GM19463 (cell line): ENCODE measurements around the gene DCDC2C.
"Not testable (repeated sequence)": the region's sequence is repeated elsewhere in the genome, so short reads cannot be mapped to it uniquely, and the experiment has no call there.

Experiments used
- ATAC-seq: cut with Tn5 transposase; IDR thresholded peaks from one replicate; pipeline ENCODE4 v1.9.1; 2021; ENCODE audit warnings: mild to moderate bottlenecking, moderate library complexity; ENCODE audit not compliant: unreplicated experiment

DCDC2C gene

DNA sequence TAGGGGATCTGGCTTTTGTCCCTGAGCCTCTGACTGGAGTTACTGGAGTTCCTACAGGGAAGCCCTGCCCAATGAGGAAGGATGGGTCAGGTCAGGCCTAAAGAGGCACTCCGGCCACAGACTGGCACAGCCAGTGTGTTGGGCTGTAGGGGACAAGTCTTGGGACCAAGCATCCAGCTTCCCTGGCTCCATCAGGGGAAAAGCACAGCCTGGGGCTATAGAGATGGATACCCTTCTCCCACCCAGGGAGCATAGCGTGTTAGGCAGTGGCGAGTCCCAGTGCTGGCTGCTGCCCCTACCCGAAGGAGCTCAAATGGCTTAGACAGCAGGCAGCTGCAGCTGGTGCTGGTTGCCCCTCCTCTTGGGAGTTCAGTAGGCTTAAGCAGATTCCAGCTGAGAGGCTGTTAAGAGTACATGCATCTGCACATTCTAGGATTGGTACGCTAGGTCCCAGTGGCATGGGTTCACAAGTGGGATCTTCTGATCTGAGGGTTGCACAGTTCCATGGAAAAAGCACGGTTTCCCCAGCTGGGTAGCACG, 111.4 kb downstream of the DCDC2C start:
- no peak for ATAC-seq

DNA sequence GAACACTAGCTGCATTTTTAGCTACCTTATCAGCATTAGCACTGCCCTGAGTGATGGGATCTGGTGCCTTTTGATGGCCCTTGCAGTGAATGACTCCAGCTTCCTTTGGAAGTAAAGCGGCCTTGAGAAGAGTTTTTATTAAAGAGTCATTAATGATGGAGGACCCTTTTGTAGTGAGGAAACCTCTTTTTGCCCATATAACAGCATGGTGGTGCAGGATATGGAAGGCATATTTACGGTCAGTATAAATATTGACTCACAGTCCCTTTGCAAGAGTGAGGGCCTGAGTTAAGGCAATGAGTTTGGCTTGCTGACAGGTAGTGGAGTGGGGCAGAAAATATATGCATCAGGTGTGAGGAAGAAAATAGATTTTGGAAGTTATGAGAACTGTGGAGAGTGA, 113.8 kb downstream of the DCDC2C start:
- ATAC-seq = not testable (repeated sequence)

DNA sequence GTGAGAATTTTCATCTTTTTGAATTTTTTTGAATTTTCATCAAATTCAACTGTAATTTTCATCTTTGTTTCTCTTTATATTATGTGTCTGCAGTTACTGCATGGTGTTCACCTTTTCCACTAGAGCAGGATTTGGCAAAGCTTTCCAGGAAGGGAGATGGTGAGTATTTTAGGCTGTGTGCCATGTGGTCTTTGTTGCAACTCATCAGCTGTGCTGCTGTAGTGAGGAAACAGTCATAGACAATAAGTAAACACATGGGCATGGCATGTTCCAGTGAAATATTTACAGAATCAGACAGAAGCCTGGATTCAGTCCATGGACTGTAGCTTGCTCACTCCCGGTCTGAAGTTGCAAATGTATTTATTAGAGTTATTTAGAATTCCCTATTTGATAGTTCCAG, 120.4 kb downstream of the DCDC2C start:
- ATAC-seq = no peak

DNA sequence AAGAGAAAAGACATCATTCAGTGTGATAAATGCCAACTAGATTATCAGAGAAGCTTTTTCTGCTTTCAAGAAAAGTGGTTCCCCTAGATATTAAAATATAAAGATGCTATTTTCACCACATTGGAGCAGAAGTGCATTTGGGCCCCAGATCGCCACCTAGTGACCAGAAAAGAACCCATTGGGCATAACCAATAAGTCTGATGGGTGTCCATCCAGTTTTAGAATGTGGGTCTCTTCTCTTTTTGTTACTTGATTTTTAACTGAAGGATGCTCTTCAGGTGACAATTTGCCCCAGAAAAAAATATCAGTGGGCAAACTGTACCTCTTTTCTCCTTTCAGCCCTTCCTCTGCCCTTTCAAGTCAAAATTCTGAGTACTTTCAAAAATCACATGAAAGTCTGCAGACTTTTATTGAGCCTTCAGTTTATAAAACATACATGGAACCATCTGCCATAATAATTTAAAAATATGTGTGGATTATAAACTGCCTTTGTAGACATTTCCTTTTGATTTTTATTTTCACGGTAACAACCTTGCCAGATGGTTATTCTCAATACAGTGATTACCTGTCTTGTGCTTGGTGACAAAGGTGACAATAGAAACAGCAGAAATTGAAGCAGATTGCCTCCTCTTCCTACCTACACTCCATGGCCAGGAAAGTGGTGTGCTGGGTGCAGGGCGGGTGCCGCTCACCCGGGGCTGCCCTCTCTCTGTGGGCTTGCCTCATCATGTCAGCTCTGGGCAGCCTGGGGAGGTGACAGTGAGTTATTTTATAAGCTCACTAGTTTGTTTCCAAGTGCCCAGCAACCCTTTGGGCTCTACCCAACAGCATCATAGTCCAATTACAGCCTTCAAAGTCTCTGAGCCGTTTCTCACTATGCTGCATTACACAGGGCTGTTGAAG, 124.5 kb downstream of the DCDC2C start:
- no peak for ATAC-seq

DNA sequence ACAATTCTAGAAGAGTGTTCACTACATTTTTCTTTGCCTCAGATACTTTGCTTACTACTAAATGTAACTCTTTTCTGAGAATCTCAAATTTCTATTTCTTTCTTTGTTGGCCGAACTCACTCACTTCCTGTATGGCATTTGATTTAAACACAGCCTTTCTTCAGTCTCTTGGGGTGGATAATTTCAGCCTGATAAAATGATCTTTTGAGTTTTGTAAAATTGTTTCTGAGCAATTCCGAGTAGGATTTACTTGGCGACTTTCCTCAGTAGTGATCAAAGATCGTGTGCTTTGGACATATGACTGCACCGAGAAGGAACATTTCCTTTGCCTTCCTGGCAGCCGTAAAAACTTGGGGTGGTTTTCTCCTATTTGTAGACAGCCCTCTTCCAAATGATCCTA, 127.4 kb downstream of the DCDC2C start:
- no peak for ATAC-seq

DNA sequence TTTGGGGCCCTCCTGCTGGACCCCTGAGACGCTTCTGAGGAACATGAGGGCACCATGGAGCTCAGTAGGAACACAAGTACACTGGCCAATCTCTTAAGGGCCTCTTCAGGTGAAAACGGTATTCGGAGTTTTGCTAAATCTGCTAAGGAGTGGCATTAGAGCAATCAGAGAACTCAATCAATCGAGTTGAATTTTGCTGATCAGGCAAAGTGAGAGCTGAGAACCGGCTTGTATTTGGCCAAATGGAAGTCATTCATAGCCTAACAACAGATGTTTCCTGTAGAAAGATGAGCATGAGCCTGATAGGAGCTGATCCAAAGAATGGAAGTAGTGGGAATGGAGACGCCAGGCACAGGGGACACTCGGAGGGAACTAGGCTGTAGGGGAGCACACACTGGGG, 133.7 kb downstream of the DCDC2C start:
- ATAC-seq = no peak

DNA sequence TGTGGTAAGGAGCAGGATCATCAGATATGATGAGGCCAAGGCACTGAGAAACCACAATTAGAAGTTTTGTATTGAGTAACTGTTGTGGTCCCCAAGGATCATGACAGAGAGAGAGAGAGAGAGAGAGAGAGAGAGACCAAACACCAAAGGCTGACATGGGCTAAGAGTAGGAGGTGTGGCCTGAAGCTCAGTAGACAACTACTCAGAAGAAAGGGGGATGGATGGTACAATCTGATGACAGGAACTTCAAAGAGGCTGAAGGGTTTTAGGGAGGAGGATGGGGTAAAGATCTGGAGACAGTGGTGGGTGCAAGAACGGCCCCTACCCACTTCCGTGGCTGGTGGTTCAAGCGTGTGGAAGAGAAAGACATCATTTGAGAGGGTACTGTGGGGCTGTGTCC, 135.0 kb downstream of the DCDC2C start:
- ATAC-seq = no peak

DNA sequence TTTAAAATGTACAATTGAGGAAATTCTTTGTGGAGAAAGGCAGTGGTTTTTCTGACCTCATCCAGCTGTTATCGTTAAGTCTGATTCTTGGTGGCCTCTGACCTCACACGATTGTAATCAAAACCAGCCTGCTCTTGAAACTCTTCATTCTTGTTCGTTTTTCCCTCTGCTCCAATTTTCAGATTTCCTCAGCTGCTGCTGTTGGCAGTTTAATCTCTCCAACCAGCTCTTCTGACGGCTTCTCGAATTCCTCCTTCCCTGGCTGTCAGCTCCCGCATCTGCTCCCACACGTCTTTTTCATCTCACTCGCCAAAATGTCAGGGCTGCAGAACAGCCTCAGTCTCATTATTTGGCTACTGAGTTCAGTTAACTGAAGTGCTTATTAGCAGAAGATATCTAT, 136.1 kb downstream of the DCDC2C start:
- no peak for ATAC-seq

DNA sequence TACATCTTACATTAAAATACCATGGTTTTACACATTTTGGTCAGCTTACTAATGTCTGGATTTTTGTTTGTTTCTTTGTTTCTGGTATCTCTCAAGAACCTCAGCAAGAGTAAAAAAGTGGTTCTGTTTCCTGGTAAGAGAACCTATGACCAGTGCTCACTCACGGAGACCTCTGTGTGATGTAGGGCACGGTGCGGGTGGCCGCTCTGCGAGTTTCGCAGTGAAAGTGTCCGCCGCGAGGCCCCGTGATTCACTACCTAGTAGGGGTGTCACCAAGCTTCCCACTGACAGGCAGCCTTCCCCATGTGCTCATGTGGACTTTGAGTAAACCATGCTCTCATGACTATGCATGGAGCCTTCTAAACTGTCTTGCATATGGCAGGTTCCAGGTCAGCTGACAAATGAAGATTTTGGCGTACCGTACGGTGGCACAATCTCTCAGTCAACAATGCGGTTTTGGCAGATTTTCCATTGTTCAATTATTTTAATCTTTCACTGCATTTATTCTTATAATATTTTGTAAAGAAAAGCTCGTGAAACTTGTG, 137.3 kb downstream of the DCDC2C start:
- ATAC-seq = no peak

DNA sequence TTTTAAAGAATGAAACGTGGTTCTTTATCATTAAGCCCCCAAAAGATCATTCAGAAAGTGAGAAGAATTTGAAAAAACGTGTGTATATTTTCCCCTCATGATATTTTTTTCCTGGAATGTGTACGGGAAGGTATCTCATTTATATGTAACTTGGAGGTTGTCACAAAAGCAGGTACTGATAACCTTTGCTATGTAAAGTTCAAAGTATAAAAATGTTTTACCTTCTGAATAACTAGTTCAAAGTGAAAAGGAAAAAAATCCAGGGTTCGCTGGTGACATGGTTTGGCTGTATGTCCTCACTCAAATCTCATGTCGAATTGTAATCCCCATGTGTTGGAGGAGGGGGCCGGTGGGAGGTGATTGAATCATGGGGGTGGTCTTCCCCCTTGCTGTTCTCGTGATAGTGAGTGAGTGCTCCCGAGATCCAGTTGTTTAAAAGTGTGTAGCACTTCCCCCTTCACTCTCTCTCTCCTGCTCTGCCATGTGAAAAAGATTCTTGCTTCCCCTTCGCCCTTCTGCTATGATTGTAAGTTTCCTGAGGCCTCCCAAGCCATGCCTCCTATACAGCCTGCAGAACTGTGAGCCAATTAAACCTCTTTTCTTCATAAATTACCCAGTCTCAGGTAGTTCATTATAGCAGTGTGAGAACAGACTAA, 144.2 kb downstream of the DCDC2C start:
- no peak for ATAC-seq

DNA sequence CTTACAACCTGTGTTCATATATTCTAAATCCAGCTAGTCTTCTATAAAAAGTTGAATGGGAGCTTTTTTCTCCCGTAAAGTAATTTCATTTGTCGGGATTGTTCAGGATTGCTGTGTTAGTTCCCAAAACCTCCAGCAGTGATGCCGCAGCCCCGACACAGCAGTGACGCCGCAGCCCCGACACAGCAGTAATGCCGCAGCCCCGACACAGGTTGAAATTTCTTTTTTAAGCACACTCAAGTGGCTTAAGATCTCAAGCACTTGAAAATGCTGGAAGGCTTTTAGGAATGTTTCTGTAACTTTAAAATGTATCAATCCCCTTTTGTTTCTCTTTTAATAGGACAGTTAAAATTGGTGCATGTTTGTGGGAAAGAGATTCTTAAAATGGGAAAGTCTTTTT, 145.4 kb downstream of the DCDC2C start:
- no peak for ATAC-seq

DNA sequence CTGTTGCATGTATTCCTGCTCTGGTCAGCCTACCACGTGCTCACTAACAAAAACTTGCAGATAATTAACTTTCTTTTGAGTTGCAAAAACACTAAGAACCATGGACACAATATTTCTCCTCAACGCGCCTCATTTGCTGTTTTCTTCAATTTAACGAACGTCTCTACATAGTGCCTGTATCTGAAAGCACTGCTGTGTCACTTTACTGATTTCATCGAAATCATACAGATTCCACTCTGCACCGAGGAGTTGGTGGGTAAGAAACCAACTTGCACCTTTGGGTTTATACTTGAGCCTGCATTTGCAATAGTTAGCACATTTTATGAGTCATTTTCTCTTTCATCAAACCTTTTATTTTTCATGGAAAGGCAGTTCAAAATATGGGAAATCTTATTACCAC, 145.8 kb downstream of the DCDC2C start:
- ATAC-seq = no peak

DNA sequence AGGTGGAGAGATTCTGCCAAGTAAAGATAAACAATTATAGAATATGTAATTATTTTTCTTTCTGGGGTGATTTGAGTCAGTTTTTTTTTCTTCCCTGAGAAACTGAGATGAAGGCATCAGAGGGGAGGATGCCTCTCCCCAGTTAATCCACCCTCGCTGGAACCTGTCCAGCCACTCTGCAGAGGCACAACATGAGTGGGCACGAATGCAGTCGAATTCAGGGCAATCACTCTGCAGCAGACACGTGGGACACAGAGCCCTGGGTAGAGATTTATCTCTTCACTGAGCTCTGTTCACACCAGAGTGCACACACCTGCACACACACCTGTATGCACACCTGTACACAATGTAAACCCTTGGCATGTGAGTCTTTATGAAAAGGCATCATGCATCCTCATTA, 154.2 kb downstream of the DCDC2C start:
- no peak for ATAC-seq

DNA sequence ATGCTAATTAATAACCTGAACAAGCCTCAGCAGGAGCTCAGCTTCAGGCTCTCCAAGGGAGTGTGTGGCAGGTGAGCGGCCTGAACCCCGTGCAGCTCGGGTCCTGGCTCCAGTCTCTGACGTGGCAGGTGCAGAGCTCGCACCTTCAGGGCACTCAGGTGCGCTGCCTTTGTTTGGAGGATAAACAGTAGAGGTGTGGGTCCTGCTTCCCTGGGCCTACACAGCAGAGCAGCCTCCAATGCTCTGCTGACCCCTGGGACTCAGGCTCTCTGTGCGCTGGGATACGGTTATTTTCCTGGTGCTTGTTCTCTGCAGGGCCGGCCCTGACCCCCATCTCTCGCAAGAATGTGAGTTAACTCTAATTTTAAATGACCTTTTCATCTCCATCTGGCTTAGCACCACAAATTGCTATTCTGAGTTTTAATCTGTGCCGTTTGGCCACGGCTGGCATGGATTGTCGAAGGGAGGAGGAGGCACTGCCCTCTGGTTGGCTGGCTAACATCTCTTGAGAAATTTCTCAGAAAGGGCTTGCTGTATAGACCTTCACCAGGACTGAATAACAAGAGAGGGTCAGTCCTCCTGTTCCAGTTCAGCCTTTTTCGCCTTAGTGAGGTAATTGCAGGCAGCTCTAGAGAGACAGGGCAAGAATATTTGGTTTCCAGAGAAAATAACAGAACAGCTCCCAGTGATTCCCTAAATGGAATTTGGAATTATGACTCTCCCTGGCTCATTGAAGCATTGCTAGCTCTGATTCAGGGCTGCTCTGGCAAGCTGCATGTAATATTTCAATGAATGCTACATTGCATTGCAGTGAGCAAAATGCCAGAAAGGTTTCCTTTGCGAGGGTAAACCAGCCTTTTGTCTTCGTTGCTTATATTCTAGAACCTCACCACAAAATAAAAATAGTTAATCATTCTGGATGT, 161.8 kb downstream of the DCDC2C start:
- ATAC-seq = no peak

DNA sequence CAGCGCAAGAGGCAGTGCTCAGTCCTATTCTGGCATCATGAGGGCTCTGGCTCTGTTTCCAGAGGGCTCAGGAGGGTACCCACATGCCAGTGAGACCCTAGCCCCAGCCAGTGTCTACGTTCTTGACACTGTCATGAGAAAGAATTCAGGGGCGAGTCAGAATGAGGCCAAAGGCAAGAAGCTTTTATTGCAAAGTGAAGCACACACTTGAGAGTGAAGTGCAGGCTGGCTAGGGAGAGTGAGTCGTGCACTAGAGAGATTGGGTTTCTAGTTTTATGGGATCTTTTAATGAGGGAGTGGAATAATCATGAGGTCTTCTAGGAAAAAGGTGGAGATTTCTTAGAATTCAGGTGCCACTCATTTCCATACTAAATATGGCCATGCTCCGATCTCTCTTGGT, 164.1 kb downstream of the DCDC2C start:
- no peak for ATAC-seq

DNA sequence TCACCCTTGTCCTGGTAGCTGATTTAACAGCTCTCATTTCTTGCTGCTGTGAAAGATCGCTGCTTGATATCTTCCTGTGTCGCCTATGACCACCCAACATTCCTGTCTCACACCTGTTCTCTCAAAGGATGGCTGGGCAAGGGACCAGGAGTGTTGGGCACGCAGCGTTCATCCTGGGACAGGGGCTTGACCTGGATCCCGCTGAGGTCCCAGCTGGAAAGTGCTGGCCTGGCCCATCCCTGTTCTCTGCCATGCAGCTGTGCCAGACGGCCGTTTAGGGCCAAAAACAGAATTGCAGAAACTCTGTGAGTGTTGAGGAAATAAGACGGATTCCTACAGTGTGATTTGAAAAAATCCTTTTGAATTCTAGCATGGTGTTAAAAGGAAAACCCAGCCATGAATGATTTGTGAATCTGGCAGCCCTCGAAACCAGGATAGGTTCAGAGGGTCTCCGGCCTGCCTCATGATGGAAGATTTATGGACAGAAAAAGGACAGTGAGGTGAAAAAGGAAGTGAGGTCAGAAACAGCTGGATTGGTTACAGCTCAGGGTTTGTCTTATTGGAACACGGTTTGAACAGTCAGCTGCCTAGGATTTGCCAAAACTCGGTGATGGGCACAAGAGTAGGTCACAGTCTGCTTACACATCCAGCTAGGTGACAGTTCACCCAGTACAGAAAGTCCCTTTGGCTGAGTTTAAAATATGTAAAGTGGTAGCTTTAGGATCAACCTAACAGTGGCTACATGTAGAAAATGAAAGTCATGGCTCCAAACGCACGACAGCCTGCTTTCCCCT, 164.8 kb downstream of the DCDC2C start:
- ATAC-seq = no peak

DNA sequence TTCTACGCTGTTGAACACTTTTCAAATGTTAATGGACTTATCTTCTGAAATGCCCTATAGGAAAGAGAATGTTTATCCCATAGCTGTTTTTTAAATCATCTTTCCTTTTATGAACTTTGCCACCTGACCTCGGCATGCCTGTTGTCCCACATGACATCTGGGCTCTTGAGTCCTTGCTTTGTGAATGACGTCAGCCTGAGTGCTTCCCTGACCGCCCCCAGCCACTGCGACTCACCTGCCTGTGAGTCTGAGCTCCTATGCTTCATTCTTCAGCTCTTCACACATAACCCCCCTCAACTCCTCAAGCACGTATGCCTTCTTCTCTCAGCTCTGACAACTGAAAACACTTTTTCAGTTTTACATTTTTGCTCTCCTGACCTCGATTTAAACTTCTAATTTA, 166.8 kb downstream of the DCDC2C start:
- no peak for ATAC-seq

DNA sequence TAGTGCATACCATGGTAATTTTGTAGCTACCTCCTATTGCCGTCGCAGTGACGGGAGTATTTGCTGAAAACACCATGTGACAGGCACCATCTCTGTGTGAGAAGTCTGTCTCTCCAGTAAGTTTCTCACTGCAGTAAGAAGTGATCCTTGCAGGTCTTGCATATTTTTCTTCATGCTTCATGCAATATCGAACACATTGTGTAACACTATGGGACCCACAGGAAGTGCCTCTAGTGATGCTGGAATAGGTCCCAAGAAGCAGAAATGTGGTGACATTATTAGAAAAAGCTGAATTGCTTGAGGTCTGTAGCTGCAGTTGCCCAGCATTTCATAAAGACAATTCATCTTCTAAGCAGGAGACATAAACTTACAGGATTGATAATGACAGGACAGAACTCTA, 167.6 kb downstream of the DCDC2C start:
- ATAC-seq = no peak

DNA sequence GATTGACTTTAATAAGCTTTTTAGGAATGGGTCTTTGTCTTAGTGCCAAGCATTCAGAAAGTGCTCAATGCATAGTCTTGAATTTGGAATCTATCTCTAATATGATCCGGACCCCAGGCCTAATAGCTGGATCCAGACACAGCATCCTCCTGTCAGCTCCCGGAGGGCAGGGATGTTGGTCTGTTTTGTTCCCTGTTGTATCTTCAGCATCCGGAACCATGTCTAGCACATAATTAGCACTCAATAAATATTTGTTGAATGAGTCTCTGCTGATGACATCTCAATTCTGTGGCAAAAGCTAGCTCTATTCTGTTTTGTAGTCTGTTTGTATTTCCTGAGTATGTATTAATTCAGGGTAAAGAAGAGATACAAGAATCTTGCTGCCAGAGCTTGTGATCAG, 169.1 kb downstream of the DCDC2C start:
- no peak for ATAC-seq

DNA sequence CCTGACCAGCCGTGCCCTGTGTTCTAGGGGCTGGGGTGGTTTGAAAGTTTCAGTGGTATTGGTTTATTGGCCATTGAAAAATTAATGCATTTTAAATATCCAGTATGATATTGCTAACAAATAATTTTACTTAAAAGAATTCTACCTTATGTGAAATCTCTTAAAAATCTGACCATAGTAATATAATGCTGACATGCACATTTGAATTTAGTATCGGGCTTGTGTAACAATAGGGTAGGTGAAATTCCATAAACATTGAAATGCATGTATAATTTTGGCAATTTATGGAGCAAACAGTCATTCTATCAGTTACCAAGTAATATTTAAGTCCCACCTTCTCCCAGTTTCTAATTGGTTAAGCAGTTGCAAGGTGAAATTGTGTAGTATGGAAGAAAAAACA, 170.5 kb downstream of the DCDC2C start:
- no peak for ATAC-seq
